Left ventricle myocardium inferior (tissue), 1 donor: ENCODE results near the gene KCNJ15. TPM values are rescaled to one million over a fixed set of nuclear protein-coding genes. Genes with fewer than 3 reads are reported as not detected.

ENCODE experiments used
- DNase-seq: peaks from one replicate; pipeline ENCODE4 v3.0.0-alpha.2; 2020
- H3K27ac ChIP-seq: fragments of 200-600 bp; replicated peaks from 2 replicates; pipeline ENCODE4 v1.8.0; 2021
- H3K27me3 ChIP-seq: fragments of 200-600 bp; 2 replicates; pipeline ENCODE4 v1.8.0; 2021; ENCODE audit warnings: low read depth
- H3K36me3 ChIP-seq: fragments of 200-600 bp; 2 replicates; pipeline ENCODE4 v1.8.0; 2021
- H3K4me1 ChIP-seq: fragments of 200-600 bp; 2 replicates; pipeline ENCODE4 v1.8.0; 2021
- H3K4me3 ChIP-seq: fragments of 200-600 bp; 2 replicates; pipeline ENCODE4 v1.8.0; 2021; ENCODE audit warnings: mild to moderate bottlenecking, moderate library complexity
- H3K9me3 ChIP-seq: fragments of 200-600 bp; replicated peaks from 2 replicates; pipeline ENCODE4 v1.8.0; 2021
- intact Hi-C: fragments of 100-400 bp; cut with micrococcal nuclease; formaldehyde crosslinking; loops from one replicate; pipeline ENCODE4 v1.11.0; 2022
- total RNA-seq: library from RNA; stranded (reverse); fragmentation: NEBNext Ultra II Directional; extraction: Animal tissue kit (Norgen Biotek cat#: 25700); gene quantifications from one replicate; pipeline ENCODE4 v1.2.1, GENCODE V29; 2021
- TF ChIP-seq, protein P1 (sequence below): fragments of 200-600 bp; IDR thresholded peaks from 2 replicates; pipeline ENCODE4 v1.8.0; 2021; ENCODE audit warnings: antibody characterized with exemption, mild to moderate bottlenecking, borderline replicate concordance
- donor health status: DM: no; HTN: yes; CAD: no; lungs with severe emphysema.

KCNJ15 gene
- total RNA-seq, 1 donor from 2014 or later = 0.30 TPM

DNA sequence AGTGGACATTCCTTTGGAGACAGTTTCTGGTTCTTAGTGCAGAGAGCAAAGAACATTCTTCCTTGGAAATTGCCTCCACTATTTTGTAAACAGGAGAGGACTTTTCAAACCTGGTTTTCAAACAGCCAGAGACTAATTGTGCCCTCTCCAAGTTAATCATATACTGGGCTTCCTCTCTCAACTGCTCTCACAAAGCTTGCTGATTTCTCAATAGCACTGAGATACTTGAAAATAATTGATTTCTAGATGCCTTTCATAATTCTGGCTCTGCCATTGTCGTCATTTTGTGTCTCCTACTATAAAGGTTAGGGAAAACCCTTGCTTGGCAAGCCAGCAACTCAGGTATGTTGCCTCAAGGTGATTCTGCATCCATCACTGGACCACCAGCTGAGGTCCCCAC lies 56.0 kb downstream of the KCNJ15 start:
- TF ChIP-seq, protein P1, sequence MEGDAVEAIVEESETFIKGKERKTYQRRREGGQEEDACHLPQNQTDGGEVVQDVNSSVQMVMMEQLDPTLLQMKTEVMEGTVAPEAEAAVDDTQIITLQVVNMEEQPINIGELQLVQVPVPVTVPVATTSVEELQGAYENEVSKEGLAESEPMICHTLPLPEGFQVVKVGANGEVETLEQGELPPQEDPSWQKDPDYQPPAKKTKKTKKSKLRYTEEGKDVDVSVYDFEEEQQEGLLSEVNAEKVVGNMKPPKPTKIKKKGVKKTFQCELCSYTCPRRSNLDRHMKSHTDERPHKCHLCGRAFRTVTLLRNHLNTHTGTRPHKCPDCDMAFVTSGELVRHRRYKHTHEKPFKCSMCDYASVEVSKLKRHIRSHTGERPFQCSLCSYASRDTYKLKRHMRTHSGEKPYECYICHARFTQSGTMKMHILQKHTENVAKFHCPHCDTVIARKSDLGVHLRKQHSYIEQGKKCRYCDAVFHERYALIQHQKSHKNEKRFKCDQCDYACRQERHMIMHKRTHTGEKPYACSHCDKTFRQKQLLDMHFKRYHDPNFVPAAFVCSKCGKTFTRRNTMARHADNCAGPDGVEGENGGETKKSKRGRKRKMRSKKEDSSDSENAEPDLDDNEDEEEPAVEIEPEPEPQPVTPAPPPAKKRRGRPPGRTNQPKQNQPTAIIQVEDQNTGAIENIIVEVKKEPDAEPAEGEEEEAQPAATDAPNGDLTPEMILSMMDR = no peak
- H3K27me3 ChIP-seq = no peaks in the 10 kb centered on the region
- H3K4me3 ChIP-seq = no peak overlapping the region
- intact Hi-C loops = no loop called here
- H3K9me3 ChIP-seq = no peaks in the 10 kb centered on the region
- no peak overlapping the region for H3K27ac ChIP-seq
- DNase-seq = no peak
- H3K36me3 ChIP-seq = no peaks in the 10 kb centered on the region
- H3K4me1 ChIP-seq = peaks cover 10% of the 10 kb centered on the region

DNA sequence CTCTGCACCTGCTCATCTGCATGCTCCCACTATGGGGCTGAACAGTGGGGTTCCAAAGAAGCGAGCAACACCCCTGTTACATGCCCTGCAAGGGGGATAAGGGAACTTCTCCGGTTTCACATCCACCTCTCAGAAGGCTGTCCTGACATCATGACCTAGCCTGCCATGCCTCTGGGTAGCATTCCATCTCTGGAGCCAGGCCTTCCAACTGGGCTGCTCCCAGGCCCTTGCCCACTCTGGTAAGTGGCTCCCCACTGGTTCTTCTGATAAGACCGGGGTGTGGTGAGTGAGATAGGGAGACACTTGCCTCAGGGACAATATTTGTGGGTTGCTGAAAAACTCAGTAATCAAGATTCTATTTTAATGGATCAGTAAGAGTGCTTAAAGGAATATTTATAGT lies 57.8 kb downstream of the KCNJ15 start:
- Histone ChIP-seq H3K27me3 (no peaks in the 10 kb centered on the region), H3K27ac (no peak overlapping the region), H3K4me3 (no peak overlapping the region), H3K4me1 (no peaks in the 10 kb centered on the region), H3K9me3 (no peaks in the 10 kb centered on the region), H3K36me3 (no peaks in the 10 kb centered on the region)
- no peak for DNase-seq
- intact Hi-C loops = no loop called here
- TF ChIP-seq, protein P1 = no peak

DNA sequence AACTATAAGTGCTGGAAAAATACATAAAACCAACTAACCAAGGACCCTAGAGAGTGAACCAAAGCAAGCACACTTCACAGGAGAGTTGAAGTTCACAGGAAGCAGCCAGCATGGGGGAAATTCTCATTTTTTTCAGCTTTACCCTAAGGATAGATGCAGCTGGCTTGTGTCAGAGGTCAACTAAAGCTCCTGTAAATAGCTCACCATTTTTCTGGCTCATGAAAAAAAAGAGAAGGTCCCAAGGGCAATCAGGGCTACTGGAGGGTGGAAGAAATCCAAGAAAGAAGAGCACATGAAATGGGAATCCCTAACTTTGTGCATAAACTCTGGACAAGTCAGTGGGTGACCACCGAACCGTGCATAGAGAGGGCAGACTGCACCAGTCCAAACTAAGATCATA lies 58.3 kb downstream of the KCNJ15 start:
- DNase-seq = no peak
- H3K4me3 ChIP-seq = no peak overlapping the region
- no peak overlapping the region for H3K27ac ChIP-seq
- H3K4me1 ChIP-seq = no peaks in the 10 kb centered on the region
- H3K27me3 ChIP-seq = no peaks in the 10 kb centered on the region
- H3K9me3 ChIP-seq = no peaks in the 10 kb centered on the region
- intact Hi-C loops = no loop called here
- TF ChIP-seq, protein P1 = no peak
- H3K36me3 ChIP-seq = no peaks in the 10 kb centered on the region

DNA sequence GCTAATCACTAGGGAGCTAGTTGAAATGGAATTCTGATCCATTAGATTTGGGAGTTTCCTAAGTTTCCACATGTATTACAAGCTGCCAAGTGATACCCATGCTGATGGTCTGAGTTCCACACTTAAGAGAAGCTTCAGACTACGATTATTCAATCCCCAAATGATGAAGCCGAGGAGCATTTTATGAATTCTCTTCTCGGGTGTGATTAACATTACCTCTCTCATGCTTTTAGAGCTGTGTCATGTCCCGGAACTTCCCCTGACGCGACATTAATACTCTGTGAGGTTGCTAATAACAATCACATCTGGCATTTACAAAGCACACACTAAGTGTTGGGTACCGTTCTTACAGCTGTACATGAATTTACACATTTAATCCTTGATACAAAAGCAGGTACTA lies 63.0 kb downstream of the KCNJ15 start:
- TF ChIP-seq, protein P1 = no peak
- H3K4me1 ChIP-seq = no peaks in the 10 kb centered on the region
- DNase-seq = no peak
- intact Hi-C loops = no loop called here
- no peaks in the 10 kb centered on the region for H3K9me3 ChIP-seq
- H3K27ac ChIP-seq = no peak overlapping the region
- no peak overlapping the region for H3K4me3 ChIP-seq
- H3K27me3 ChIP-seq = peaks cover 6% of the 10 kb centered on the region
- no peaks in the 10 kb centered on the region for H3K36me3 ChIP-seq

DNA sequence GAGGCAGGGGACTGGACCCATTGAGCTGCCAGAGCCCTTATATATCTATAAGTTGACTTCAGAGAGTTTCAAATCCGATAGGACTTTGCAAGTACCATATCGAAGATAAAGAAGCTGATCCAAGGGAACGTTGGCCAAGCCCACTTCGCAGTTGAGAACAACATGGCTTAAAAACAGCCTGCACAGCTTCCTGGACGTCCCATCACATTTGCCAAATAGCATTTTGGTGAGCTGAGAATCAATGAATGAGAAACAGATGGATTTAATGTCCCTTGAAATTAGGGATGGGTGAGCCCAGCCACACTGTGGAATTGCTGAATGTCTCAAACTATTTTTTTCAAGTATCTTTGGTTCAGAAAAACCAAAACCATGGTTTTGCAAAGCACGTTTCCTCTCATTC lies 64.8 kb downstream of the KCNJ15 start:
- TF ChIP-seq, protein P1 = no peak
- H3K4me3 ChIP-seq = no peak overlapping the region
- intact Hi-C loops = no loop called here

More for the DNA sequence above, 64.8 kb downstream of the KCNJ15 start:
- no peaks in the 10 kb centered on the region for H3K9me3 ChIP-seq
- H3K36me3 ChIP-seq = no peaks in the 10 kb centered on the region
- H3K27ac ChIP-seq = no peak overlapping the region
- H3K27me3 ChIP-seq = peaks cover 17% of the 10 kb centered on the region
- DNase-seq = no peak
- no peaks in the 10 kb centered on the region for H3K4me1 ChIP-seq
